GM21723 (cell line): ENCODE data around the gene MGST2.

Source experiments
- ATAC-seq: cut with Tn5 transposase; IDR thresholded peaks from one replicate; pipeline ENCODE4 v1.9.1; 2021; ENCODE audit warnings: mild to moderate bottlenecking, moderate library complexity; ENCODE audit not compliant: unreplicated experiment

The MGST2 gene

GRCh38 chr4:139700568-139700967 lies 34.9 kb downstream of the MGST2 start:
- ATAC-seq = peak; percentile 65

- no peak for ATAC-seq
Measured at GRCh38 chr4:139704915-139705485, 39.4 kb downstream of the MGST2 start.

- ATAC-seq = no peak
Measured at GRCh38 chr4:139709660-139710059, 44.0 kb downstream of the MGST2 start.

DNA sequence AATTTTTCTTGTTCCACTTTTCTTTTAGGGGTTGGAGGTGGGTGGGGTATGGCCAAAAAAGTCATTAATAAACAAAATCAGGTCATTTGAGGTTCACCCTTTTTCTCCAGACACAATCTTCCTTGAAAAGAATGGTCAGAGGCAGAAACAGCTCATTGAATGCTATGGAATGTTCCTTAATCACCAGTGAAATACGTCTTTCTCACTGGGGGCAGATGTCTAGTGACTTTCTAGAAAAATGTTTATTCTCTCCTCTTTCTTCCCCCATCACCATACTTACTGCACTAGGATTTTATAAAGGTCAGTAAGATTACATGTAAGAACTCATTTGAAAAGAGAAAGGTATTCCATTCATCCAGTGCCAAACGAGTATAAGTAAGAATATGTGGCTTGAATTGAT lies 44.5 kb downstream of the MGST2 start:
- no peak for ATAC-seq

DNA sequence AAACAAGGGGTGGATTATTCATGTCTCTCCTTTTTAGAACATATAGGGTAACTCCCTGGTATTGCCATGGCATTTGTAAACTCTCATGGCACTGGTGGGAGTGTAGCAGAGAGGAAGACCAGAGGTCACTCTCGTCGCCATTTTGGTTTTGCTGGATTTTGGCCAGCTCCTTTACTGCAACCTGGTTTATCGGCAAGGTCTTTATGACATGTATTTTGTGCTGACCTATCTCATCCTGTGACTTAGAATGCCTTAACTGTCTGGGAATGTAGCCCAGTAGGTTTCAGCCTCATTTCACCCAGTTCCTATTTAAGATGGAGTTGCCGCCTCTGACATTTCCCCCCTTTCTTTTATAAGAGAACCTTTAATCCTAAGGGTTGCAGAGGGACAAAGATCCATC lies 45.8 kb downstream of the MGST2 start:
- no peak for ATAC-seq

DNA sequence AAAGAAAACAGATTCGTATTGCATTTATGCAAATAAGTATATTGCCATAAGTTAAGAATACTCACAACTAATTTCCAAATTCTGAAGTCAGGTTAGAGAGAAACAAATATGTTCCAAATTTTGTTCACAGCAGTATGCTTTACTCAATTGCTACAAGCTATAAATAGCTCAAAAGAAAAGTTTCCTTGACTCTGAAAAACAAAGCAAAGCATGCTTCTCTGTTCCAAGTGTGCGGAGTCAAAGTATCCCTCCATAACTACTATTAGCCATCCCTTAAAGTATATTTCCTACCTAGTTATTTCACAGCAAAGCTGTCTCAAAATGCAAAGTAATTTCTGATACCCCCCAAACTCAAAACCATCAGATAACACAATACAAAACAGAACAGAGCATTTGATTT lies 47.3 kb downstream of the MGST2 start:
- ATAC-seq = no peak

DNA sequence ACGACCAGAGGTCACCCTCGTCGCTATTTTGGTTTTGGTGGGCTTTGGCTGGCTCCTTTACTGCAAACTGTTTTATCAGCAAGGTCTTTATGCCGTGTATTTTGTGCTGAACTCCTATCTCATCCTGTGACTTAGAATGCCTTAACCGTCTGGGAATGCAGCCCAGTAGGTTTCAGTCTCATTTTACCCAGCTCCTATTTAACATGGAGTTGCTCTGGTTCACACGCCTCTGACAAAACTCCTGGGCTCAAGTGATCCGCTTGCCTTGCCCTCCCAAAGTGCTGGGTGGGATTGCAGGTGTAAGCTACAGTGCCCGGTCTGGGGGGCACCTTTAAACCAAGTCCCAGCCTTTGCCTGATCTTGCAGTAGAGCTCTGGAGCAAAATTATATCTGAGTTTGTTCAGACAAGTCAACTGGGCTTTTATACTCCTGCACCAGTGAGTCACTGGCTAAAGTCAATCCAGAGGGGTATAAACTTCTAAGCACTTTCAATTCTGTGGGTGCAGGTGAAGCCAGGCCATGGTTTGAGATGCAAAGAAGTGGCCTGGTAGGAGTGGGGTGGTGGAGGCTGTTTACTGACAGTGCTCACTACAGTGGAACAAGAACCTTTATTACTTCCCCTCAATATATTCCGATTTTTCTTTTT lies 50.2 kb downstream of the MGST2 start:
- ATAC-seq = no peak

- no peak for ATAC-seq
Measured at GRCh38 chr4:139718358-139718757, 52.7 kb downstream of the MGST2 start.

GRCh38 chr4:139718833-139719232 lies 53.2 kb downstream of the MGST2 start:
- no peak for ATAC-seq

GRCh38 chr4:139719381-139720101 lies 53.9 kb downstream of the MGST2 start:
- ATAC-seq = no peak

GRCh38 chr4:139720806-139721205 lies 55.2 kb downstream of the MGST2 start:
- no peak for ATAC-seq

DNA sequence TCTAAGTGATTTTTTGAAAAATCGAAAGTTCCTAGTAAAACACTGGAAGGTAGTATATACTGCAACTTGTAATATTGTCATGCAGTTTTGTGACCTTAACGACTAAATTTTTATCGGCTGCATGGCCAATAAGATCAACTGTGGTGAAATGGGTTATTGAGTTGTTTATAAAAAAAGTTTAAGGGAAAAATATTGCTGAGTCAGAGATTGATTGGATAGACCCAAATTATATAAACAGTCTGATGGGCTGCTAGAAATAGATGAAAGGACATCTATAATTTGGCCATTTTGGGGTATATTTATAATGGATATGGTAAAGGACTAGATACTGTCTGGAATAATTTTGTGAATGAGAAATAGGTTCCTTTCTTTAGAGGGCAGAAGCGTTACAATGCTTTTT lies 56.2 kb downstream of the MGST2 start:
- ATAC-seq = no peak

DNA sequence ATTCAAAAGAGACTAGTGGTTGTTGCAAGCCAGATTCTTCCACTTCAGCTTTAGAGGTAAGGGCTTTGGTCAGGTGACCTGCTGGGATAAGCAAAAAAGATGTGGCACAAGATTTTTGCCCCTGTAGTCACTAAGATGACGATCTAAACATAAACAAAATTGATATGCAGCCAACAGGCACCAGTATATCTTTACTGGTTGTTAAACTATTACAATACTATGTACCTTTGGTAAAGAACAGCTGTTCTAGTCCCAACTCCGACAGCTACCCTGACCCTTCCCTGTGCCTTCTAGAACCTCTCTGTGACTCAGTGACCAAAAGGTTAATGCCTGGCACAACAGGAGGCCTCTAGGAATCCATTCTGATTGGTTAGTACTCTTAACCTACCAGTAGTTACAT lies 59.6 kb downstream of the MGST2 start:
- ATAC-seq = no peak

DNA sequence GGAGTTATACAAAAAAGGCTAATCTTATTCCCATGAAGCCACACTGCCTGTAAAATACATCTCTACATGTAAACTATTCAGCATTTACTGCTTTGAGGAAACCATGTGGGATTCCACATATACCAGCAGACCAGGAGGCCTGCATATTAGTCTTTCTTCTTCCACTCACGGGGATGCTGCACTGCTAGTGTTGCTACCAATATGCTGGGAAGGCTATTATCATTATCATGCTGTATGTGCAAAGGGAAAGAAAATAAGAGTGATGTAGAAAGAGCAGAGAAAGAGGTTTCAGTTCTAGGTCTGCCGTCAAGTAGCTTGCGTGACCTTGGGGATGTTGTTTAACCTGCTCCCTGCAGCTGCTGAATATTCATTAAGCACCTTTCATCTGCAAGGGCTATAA lies 61.0 kb downstream of the MGST2 start:
- ATAC-seq = no peak

DNA sequence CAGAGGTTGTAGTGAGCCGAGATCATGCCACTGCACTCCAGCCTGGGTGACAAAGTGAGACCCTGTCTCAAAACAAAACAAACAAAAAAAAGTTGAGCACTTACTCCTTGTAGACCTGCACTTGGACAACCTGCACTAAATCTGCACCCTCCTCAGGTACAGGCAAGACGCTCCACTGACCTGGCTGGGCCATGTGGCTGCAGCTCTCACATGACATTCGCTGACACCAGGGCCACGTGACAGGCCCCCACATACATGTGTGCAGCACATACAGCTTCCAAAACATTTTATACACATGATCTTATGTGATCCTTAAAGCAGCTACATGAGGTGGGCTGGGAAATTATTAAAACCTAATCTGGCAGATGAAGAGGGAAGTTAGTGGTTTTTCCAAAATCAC lies 62.5 kb downstream of the MGST2 start:
- no peak for ATAC-seq

GRCh38 chr4:139728840-139729239 lies 63.2 kb downstream of the MGST2 start:
- no peak for ATAC-seq

DNA sequence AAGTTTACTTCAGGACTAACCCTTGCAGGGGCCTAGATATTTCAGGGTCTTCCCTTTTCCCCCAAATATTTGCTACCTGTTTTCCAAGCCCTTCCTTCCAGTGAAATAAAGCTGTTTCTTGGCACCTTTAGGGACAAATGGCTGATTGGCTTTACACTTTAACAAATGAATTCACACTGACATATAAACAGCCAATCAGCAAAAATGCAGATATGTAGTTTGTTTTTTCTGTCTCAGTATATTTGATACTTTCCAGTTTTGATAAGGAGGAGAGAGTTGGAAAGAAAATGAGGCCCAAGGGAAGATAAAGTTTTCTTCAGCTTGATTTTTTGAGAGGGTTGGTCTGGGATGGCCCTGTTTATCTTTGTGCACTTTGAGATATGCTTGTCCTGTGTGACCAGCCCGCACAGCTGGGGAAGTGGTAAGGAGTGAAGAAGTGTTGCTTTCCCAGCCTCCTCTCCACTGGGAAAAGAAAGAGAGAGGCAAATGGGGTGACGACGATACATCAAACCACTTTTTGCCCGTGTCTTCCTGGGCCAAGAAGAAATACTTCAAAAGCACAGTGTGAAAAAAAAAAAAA lies 67.5 kb downstream of the MGST2 start:
- no peak for ATAC-seq

DNA sequence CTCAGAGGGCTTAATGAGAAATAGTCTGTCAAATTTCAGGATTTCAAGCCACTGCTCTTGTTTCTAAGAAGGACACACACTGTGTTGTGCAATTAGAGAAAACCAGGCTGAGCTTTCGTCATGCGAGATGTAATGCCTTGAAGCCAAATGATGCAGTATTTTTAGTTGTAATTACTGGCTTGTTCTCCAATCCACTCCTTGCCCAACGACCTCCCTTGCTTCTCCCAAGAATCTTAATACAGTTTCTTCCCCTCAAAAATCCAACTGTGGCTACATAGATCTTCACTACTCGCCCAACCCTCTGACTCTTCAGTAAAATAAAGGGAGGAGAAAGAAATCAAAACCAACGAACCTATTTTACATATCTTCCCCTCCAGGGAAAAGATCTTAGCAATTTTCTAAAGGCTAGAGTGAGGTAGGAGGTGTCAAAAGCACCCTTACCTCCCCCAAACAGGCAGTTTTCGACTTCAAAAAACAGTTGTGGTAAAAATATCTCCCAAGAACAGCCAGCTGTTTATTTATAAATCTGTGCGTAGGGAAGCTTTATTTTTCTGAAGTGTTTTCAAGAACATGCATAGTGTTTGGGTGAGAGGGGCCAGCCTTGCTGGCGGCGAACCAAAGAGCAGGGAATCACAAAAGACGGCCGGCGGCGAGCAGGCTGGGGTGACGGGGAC lies 68.7 kb downstream of the MGST2 start:
- no peak for ATAC-seq

DNA sequence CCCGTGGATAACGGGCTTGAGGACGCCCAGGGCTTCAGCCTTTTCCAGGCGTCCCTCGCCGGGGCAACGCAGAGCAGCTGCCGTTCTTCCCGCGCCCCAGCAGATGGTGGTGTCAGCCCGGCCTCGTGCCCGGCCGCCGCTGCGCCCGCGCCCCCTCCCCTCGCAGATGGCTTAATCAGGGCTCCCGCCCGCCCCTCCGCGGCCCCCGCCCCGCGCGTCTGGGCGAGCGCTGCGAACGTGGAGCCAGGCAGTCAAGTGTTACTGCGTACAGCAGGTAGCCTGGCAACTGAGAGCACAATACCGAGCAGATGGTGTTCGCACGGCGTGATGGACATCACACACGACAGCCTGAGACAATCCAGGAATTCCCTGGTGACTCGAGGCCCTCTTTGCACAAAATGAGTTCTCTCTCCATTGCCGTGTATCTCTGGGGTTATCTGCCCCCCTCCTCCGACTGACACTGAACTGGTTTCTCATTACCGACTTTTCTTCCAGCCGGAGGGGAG lies 69.3 kb downstream of the MGST2 start:
- ATAC-seq = peak; percentile 76

DNA sequence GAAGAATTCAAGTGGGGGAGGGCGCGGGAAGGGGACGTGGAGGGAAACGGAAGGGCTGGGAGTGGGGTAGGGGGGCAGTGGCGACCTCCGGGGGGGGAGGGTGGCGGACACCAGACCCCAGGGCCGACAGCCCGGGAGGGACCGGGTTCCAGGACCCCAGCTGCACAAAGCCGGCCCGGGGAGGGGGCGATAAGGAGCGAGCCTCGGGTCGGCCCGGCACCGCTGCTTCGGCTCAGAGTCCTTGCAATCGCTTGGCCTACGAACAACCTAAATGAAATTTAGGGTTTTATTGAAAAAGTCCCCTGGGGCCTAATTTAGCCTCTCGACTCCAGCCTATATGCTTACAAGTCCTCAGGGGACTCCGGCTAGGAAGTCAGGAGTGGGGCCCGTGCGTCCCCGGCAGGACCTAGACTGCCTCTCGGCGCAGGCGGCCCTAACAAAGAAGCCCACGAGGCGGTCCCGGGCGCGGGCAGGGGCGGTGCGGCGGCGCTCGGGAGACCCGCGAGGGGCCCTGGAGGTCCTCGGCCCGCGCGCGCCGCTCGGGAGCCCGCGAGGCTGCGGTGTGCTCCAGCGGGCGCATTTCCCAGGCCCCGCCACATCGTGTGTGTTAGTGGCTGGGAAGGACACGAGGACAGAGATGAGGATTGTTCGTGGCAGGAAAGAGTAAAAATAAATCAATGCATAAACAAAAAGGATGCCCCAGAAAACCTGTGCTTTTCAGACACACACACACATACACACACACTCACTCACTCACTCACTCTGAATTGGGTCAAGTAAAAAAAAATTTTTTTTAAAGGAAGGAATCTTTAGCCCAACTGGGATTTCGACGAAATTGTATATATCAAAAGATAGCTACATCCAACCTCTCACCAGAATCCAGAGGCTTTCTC lies 70.0 kb downstream of the MGST2 start:
- ATAC-seq = no peak
